ENCODE results near the gene CLASRP.

Gene CLASRP

GRCh38 chr19:45001087-45001739 is 37.6 kb upstream of the CLASRP start, which contains the start of gene RELB:
TSS of gene RELB (plus strand) at chr19:45001464. CDS start at chr19:45001580, 116 bp downstream.
- H3K9me3 ChIP-seq (ENCODE audit: control insufficient read depth, insufficient read depth, low read length), result no peaks in the 10 kb centered on the region
- DNase-seq (ENCODE audit: low read depth, low spot score), result no peak
- H3K27me3 ChIP-seq (ENCODE audit: control insufficient read depth, insufficient read depth, low read length), result no peaks in the 10 kb centered on the region; the same call in 1 of the 2 replicates
- H3K4me3 ChIP-seq (ENCODE audit: low read length), result peak within 1 kb of the TSS; percentile 73
- H3K36me3 ChIP-seq (ENCODE audit: control insufficient read depth, insufficient read depth, low read length), result no peaks in the 10 kb centered on the region
- whole genome bisulfite sequencing (ENCODE audit: insufficient coverage, insufficient read length), result no CpG with 5 or more reads among the region's 79 CpGs
- H3K27ac ChIP-seq (ENCODE audit: low read length), result no peak within 1 kb of the TSS
- peaks cover 2% of the 10 kb centered on the region; the same call in 1 of the 2 replicates for H3K4me1 ChIP-seq (ENCODE audit: control insufficient read depth, insufficient read depth, low read length)

- 100% methylated on average over 1 of the region's 4 CpGs for WGBS (ENCODE audit: insufficient coverage, insufficient read length)
- H3K4me3 ChIP-seq (ENCODE audit: low read length), result no peak overlapping the region
- peaks cover 2% of the 10 kb centered on the region; the same call in 1 of the 2 replicates for H3K4me1 ChIP-seq (ENCODE audit: control insufficient read depth, insufficient read depth, low read length)
- no peaks in the 10 kb centered on the region for H3K9me3 ChIP-seq (ENCODE audit: control insufficient read depth, insufficient read depth, low read length)
- H3K36me3 ChIP-seq (ENCODE audit: control insufficient read depth, insufficient read depth, low read length), result no peaks in the 10 kb centered on the region
- H3K27ac ChIP-seq (ENCODE audit: low read length), result no peak overlapping the region
- DNase-seq (ENCODE audit: low read depth, low spot score), result no peak
- H3K27me3 ChIP-seq (ENCODE audit: control insufficient read depth, insufficient read depth, low read length), result no peaks in the 10 kb centered on the region
These were observed 35.4 kb upstream of the CLASRP start for GRCh38 chr19:45003485-45003884.

- no peaks in the 10 kb centered on the region for H3K27me3 ChIP-seq (ENCODE audit: control insufficient read depth, insufficient read depth, low read length)
- H3K27ac ChIP-seq (ENCODE audit: low read length), result no peak overlapping the region
- no peaks in the 10 kb centered on the region for H3K9me3 ChIP-seq (ENCODE audit: control insufficient read depth, insufficient read depth, low read length)
- WGBS (ENCODE audit: insufficient coverage, insufficient read length), result no CpG with 5 or more reads among the region's 9 CpGs
- H3K36me3 ChIP-seq (ENCODE audit: control insufficient read depth, insufficient read depth, low read length), result no peaks in the 10 kb centered on the region
- peaks cover 2% of the 10 kb centered on the region; the same call in 1 of the 2 replicates for H3K4me1 ChIP-seq (ENCODE audit: control insufficient read depth, insufficient read depth, low read length)
- no peak for DNase-seq (ENCODE audit: low read depth, low spot score)
- no peak overlapping the region for H3K4me3 ChIP-seq (ENCODE audit: low read length)
These were observed 33.1 kb upstream of the CLASRP start for GRCh38 chr19:45005787-45006186.

- no CpG with 5 or more reads among the region's 10 CpGs for WGBS (ENCODE audit: insufficient coverage, insufficient read length)
- no peak for DNase-seq (ENCODE audit: low read depth, low spot score)
- no peaks in the 10 kb centered on the region for H3K27me3 ChIP-seq (ENCODE audit: control insufficient read depth, insufficient read depth, low read length)
- no peak overlapping the region for H3K4me3 ChIP-seq (ENCODE audit: low read length)
- no peaks in the 10 kb centered on the region for H3K36me3 ChIP-seq (ENCODE audit: control insufficient read depth, insufficient read depth, low read length)
- H3K9me3 ChIP-seq (ENCODE audit: control insufficient read depth, insufficient read depth, low read length), result no peaks in the 10 kb centered on the region
- no peaks in the 10 kb centered on the region for H3K4me1 ChIP-seq (ENCODE audit: control insufficient read depth, insufficient read depth, low read length)
- H3K27ac ChIP-seq (ENCODE audit: low read length), result no peak overlapping the region
These were observed 30.3 kb upstream of the CLASRP start for GRCh38 chr19:45008552-45008951.

GRCh38 chr19:45009625-45010255 is 29.1 kb upstream of the CLASRP start:
- Histone ChIP-seq H3K4me1 (ENCODE audit: control insufficient read depth, insufficient read depth, low read length) (no peaks in the 10 kb centered on the region), H3K4me3 (ENCODE audit: low read length) (no peak overlapping the region), H3K36me3 (ENCODE audit: control insufficient read depth, insufficient read depth, low read length) (no peaks in the 10 kb centered on the region), H3K9me3 (ENCODE audit: control insufficient read depth, insufficient read depth, low read length) (no peaks in the 10 kb centered on the region), H3K27ac (ENCODE audit: low read length) (no peak overlapping the region), H3K27me3 (ENCODE audit: control insufficient read depth, insufficient read depth, low read length) (no peaks in the 10 kb centered on the region)
- WGBS (ENCODE audit: insufficient coverage, insufficient read length), result no CpG with 5 or more reads among the region's 9 CpGs
- DNase-seq (ENCODE audit: low read depth, low spot score), result no peak

GRCh38 chr19:45010306-45010705 is 28.5 kb upstream of the CLASRP start:
- no peak for DNase-seq (ENCODE audit: low read depth, low spot score)
- Histone ChIP-seq H3K4me1 (ENCODE audit: control insufficient read depth, insufficient read depth, low read length) (no peaks in the 10 kb centered on the region), H3K36me3 (ENCODE audit: control insufficient read depth, insufficient read depth, low read length) (no peaks in the 10 kb centered on the region), H3K4me3 (ENCODE audit: low read length) (no peak overlapping the region), H3K9me3 (ENCODE audit: control insufficient read depth, insufficient read depth, low read length) (no peaks in the 10 kb centered on the region), H3K27me3 (ENCODE audit: control insufficient read depth, insufficient read depth, low read length) (no peaks in the 10 kb centered on the region), H3K27ac (ENCODE audit: low read length) (no peak overlapping the region)
- WGBS (ENCODE audit: insufficient coverage, insufficient read length), result no CpG with 5 or more reads among the region's 6 CpGs

- no peak overlapping the region for H3K4me3 ChIP-seq (ENCODE audit: low read length)
These were observed 26.9 kb upstream of the CLASRP start for GRCh38 chr19:45011959-45012358.

GRCh38 chr19:45016388-45017314 is 22.2 kb upstream of the CLASRP start:
- no peaks in the 10 kb centered on the region for H3K4me1 ChIP-seq (ENCODE audit: control insufficient read depth, insufficient read depth, low read length)
- H3K27me3 ChIP-seq (ENCODE audit: control insufficient read depth, insufficient read depth, low read length), result no peaks in the 10 kb centered on the region
- H3K4me3 ChIP-seq (ENCODE audit: low read length), result no peak overlapping the region
- DNase-seq (ENCODE audit: low read depth, low spot score), result peak; percentile 57
- no peaks in the 10 kb centered on the region for H3K36me3 ChIP-seq (ENCODE audit: control insufficient read depth, insufficient read depth, low read length)
- WGBS (ENCODE audit: insufficient coverage, insufficient read length), result no CpG with 5 or more reads among the region's 13 CpGs
- H3K27ac ChIP-seq (ENCODE audit: low read length), result no peak overlapping the region
- H3K9me3 ChIP-seq (ENCODE audit: control insufficient read depth, insufficient read depth, low read length), result no peaks in the 10 kb centered on the region

More at GRCh38 chr19:45011959-45012358, 26.9 kb upstream of the CLASRP start:
- no peaks in the 10 kb centered on the region for H3K4me1 ChIP-seq (ENCODE audit: control insufficient read depth, insufficient read depth, low read length)
- no peaks in the 10 kb centered on the region for H3K36me3 ChIP-seq (ENCODE audit: control insufficient read depth, insufficient read depth, low read length)
- no CpG with 5 or more reads among the region's 42 CpGs for WGBS (ENCODE audit: insufficient coverage, insufficient read length)
- H3K9me3 ChIP-seq (ENCODE audit: control insufficient read depth, insufficient read depth, low read length), result no peaks in the 10 kb centered on the region
- DNase-seq (ENCODE audit: low read depth, low spot score), result no peak
- H3K27ac ChIP-seq (ENCODE audit: low read length), result no peak overlapping the region
- H3K27me3 ChIP-seq (ENCODE audit: control insufficient read depth, insufficient read depth, low read length), result no peaks in the 10 kb centered on the region

- no peaks in the 10 kb centered on the region for H3K9me3 ChIP-seq (ENCODE audit: control insufficient read depth, insufficient read depth, low read length)
- no peak overlapping the region for H3K4me3 ChIP-seq (ENCODE audit: low read length)
- WGBS (ENCODE audit: insufficient coverage, insufficient read length), result no CpG with 5 or more reads among the region's 2 CpGs
- H3K36me3 ChIP-seq (ENCODE audit: control insufficient read depth, insufficient read depth, low read length), result no peaks in the 10 kb centered on the region; the same call in 1 of the 2 replicates
- DNase-seq (ENCODE audit: low read depth, low spot score), result no peak
- no peaks in the 10 kb centered on the region for H3K27me3 ChIP-seq (ENCODE audit: control insufficient read depth, insufficient read depth, low read length)
- no peaks in the 10 kb centered on the region for H3K4me1 ChIP-seq (ENCODE audit: control insufficient read depth, insufficient read depth, low read length)
- no peak overlapping the region for H3K27ac ChIP-seq (ENCODE audit: low read length)
These were observed 19.7 kb upstream of the CLASRP start for GRCh38 chr19:45019187-45019586.

GRCh38 chr19:45020071-45020470 is 18.8 kb upstream of the CLASRP start:
- WGBS (ENCODE audit: insufficient coverage, insufficient read length), result no CpG with 5 or more reads among the region's 3 CpGs
- no peaks in the 10 kb centered on the region for H3K4me1 ChIP-seq (ENCODE audit: control insufficient read depth, insufficient read depth, low read length)
- no peaks in the 10 kb centered on the region for H3K27me3 ChIP-seq (ENCODE audit: control insufficient read depth, insufficient read depth, low read length)
- H3K9me3 ChIP-seq (ENCODE audit: control insufficient read depth, insufficient read depth, low read length), result no peaks in the 10 kb centered on the region
- H3K27ac ChIP-seq (ENCODE audit: low read length), result no peak overlapping the region
- no peak overlapping the region for H3K4me3 ChIP-seq (ENCODE audit: low read length)
- H3K36me3 ChIP-seq (ENCODE audit: control insufficient read depth, insufficient read depth, low read length), result no peaks in the 10 kb centered on the region; the same call in 1 of the 2 replicates
- DNase-seq (ENCODE audit: low read depth, low spot score), result no peak
